AG04449 (cell line): ENCODE measurements around the gene PPP2R5B.

Source experiments
- CTCF ChIA-PET: fragments of 350-600 bp; formaldehyde crosslinking; extraction: SDS; loops from one replicate; lab custom pipeline; 2021; ENCODE audit warnings: antibody characterized with exemption; lab: Yijun Ruan, JAX
- POLR2A ChIA-PET: fragments of 400-600, 350-600 bp; formaldehyde crosslinking; extraction: SDS; loops from one replicate; lab custom pipeline; 2020; ENCODE audit warnings: antibody characterized with exemption, inconsistent platforms; lab: Yijun Ruan, JAX
- DNase-seq: peaks from one replicate; pipeline ENCODE4 v3.0.0-alpha.2; 2010; ENCODE audit warnings: low read depth, low spot score
- H3K4me3 ChIP-seq: 2 replicates; pipeline ENCODE4 v1.5.1; 2011; ENCODE audit warnings: low read depth, mild to moderate bottlenecking, control low read depth, low read length
- CTCF ChIP-seq: IDR thresholded peaks from one replicate; pipeline ENCODE4 v1.5.1; 2011; ENCODE audit warnings: mild to moderate bottlenecking, moderate library complexity, low read length, control low read depth, inconsistent platforms; ENCODE audit not compliant: insufficient read depth; ENCODE audit errors: missing control alignments

PPP2R5B gene

DNA sequence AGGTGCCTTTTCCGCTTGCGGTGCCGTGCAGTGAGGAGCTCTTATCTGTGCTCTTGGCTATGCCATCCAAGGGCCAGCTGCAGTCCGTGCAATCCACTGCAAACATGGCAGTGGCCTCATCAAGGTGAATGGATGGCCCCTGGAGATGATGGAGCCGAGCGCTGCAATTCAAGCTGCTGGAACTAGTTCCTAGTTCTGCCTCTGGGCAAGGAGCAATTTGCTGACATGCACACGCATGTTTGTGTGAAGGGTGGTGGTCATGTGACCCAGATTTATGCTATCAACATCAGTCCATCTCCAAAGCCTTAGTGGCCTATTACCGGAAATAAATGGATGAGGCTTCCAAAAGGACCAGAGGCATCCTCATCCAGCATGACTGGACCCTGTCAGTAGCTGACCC lies 43.0 kb upstream of the PPP2R5B start:
- no peak for TF ChIP-seq CTCF
- ChIA-PET CTCF (interaction anchor here (1.5 to 28.0 kb wide), 3 partner anchors 9 to 29 kb away, joined by 4 to 1375 read pairs (median 18); partner anchors contain the start of gene CDC42BPG), POLR2A (interaction anchor here (0.6 to 0.7 kb wide), 2 partner anchors 49 to 99 kb away, joined by 4 read pairs; no protein-coding TSS in a partner anchor)
- DNase-seq = no peak
- H3K4me3 ChIP-seq = no peak overlapping the region

DNA sequence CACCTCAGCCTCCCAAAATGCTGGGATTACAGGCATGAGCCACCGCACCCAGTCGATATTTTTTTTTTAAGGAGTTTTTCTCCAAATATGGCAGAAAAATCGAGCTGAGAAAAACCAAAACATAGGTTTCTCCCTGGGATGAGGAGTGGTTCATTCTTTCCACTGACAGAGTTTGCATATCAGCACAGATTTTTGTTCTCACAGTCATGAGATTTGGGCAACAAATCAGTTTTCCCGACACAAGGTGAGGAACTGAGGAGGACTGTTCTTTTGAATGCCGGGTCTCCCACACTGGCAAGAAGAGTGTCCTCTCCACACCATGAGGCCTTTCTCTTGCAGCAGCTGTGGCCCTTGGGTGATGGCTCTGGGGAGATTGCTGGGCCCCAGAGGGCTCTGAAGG lies 42.2 kb upstream of the PPP2R5B start:
- no peak for TF ChIP-seq CTCF
- DNase-seq = no peak
- H3K4me3 ChIP-seq = no peak overlapping the region
- ChIA-PET CTCF (interaction anchor here (3.5 to 28.0 kb wide), 2 partner anchors 11 to 30 kb away, joined by 18 to 1375 read pairs; partner anchors contain the start of gene CDC42BPG), POLR2A (no interaction called here)

DNA sequence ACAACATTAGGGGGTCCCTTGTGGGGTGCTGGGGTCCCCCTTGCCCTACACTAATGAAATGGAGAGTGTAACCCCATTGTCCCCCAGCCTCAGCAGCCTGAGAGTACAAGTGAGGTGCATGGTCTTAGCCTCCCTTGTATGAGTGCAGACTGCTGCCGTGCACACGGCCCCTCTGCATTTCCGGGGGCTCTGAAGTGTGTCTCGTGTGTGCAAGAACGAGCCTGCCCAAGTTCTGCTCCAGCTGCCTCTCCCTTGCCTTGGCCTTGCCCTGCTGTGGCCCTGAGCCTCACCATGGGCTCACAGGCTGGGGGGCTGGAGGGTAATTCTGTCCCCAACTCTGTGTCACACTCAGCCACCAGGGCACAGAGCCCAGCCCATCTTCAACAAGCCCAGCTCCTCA lies 40.9 kb upstream of the PPP2R5B start:
- DNase-seq = no peak
- H3K4me3 ChIP-seq = no peak overlapping the region
- TF ChIP-seq CTCF = no peak
- ChIA-PET POLR2A (no interaction called here), CTCF (interaction anchor here (1.2 to 28.0 kb wide), 3 partner anchors 10 to 31 kb away, joined by 3 to 1375 read pairs (median 18); partner anchors contain the start of gene CDC42BPG)

DNA sequence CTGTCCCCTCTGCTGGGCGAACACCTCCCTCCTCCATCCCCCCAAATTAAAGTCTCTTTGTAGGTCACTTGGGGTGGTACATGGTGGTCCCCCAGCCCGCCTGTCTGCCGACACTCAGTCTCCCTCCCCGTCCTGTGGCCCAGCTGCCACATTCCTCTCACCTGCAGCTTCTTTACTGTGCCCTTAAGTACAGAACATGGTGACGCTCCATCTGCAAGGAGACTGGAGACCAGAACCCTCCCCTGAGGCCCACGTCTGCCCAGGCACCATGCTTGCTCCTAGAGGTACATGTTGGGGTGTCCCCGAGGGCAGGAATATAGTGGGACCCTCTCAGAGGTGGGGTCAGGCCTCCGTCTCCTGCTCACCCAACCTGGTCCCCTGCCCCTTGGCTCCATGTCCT lies 40.5 kb upstream of the PPP2R5B start:
- H3K4me3 ChIP-seq = no peak overlapping the region
- DNase-seq = no peak
- no peak for TF ChIP-seq CTCF
- ChIA-PET CTCF (interaction anchor here (3.5 to 28.0 kb wide), 2 partner anchors 10 to 32 kb away, joined by 18 to 1375 read pairs; partner anchors contain the start of gene CDC42BPG), POLR2A (no interaction called here)

DNA sequence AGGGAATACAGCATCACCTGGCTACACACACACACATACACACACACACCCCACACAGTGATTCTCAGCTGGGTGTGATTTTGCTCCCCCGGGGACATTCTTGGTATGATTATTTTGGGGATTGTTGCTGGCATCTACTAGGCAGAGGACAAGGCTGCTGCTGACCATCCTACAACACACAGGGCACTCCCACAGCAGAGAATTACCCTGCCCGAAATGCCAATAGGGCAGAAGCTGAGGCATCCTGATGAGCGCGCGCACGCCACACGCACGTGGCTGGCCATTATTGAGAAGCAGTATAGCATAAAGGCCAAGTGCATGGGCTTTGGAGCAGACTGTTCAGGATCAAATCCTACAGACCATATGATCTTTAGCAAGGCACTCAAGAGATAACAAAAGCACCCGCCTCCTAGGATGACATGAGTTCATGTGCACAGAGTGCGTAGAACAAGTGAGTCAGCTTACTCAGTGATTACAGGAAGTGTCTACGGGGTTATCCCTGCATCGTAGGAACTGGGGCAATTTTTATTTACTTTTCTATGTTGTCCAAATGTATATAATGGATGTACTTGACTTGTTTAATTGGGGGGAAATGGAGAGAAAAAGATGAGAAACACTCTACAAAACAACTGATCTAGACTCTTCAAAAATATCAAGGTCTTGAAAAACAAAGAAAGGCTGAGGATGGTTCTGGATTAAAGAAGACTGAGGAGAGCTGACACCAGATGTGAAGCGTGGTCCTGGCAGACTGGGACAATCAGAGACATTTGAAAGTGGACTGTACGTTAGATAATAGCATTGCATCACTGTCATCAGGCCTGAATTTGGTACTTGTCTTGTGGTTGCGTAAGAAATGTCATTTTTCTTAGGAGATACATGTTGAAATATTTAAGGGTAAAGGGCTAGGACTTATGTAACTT lies 38.9 kb upstream of the PPP2R5B start:
- no peak for TF ChIP-seq CTCF
- H3K4me3 ChIP-seq = no peak overlapping the region
- CTCF ChIA-PET = interaction anchor here (0.6 to 28.0 kb wide), 7 partner anchors 8 to 127 kb away, joined by 3 to 1375 read pairs (median 7); partner anchors contain the start of genes CDC42BPG and EHD1
- POLR2A ChIA-PET = interaction anchor here (1.1 kb wide), 1 partner anchor 38 kb away, joined by 3 read pairs; no protein-coding TSS in a partner anchor
- DNase-seq = peak; percentile 59
